Measurements from ENCODE around the gene PAFAH1B1.

Gene PAFAH1B1

DNA sequence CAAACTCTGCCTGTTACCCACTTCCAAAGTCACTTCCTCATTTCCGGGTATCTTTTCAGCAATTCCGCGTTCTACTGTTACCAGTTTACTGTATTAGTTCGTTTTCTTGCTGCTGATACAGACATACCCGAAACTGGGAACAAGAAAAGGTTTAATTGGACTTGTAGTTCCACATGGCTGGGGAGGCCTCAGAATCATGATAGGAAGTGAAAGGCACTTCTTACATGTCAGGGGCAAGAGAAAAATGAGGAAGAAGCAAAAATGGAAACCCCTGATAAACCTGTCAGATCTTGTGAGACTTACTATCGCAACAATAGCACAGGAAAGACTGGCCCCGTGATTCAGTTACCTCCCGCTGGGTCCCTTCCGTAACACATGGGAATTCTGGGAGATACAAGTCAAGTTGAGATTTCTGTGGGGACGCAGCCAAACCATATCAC, 30.9 kb downstream of the PAFAH1B1 start:
- TF ChIP-seq RAD21 (IDR thresholded peaks at IDR 0.05; ENCODE audit: low read depth) (no peak), ZBTB7A (IDR thresholded peaks at IDR 0.05; ENCODE audit: low read depth) (no peak), EGR1 (IDR thresholded peaks at IDR 0.05) (no peak), EP300 (IDR thresholded peaks at IDR 0.05; ENCODE audit: borderline replicate concordance) (no peak), YY1 (IDR thresholded peaks at IDR 0.05; ENCODE audit: low read depth) (no peak), TEAD4 (IDR thresholded peaks at IDR 0.05) (no peak), TCF12 (IDR thresholded peaks at IDR 0.05; ENCODE audit: low read depth) (no peak), CREB1 (IDR thresholded peaks at IDR 0.05; ENCODE audit: low read depth) (no peak), CEBPB (IDR thresholded peaks at IDR 0.05) (no peak), TAF1 (IDR thresholded peaks at IDR 0.05; ENCODE audit: low read depth) (no peak), NFIC (IDR thresholded peaks at IDR 0.05) (no peak), FOXM1 (IDR thresholded peaks at IDR 0.05; ENCODE audit: borderline replicate concordance, low read depth) (no peak)
- TF ChIP-seq, protein P1, sequence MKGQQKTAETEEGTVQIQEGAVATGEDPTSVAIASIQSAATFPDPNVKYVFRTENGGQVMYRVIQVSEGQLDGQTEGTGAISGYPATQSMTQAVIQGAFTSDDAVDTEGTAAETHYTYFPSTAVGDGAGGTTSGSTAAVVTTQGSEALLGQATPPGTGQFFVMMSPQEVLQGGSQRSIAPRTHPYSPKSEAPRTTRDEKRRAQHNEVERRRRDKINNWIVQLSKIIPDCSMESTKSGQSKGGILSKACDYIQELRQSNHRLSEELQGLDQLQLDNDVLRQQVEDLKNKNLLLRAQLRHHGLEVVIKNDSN (IDR thresholded peaks at IDR 0.05): no peak
- TF ChIP-seq, protein P2, sequence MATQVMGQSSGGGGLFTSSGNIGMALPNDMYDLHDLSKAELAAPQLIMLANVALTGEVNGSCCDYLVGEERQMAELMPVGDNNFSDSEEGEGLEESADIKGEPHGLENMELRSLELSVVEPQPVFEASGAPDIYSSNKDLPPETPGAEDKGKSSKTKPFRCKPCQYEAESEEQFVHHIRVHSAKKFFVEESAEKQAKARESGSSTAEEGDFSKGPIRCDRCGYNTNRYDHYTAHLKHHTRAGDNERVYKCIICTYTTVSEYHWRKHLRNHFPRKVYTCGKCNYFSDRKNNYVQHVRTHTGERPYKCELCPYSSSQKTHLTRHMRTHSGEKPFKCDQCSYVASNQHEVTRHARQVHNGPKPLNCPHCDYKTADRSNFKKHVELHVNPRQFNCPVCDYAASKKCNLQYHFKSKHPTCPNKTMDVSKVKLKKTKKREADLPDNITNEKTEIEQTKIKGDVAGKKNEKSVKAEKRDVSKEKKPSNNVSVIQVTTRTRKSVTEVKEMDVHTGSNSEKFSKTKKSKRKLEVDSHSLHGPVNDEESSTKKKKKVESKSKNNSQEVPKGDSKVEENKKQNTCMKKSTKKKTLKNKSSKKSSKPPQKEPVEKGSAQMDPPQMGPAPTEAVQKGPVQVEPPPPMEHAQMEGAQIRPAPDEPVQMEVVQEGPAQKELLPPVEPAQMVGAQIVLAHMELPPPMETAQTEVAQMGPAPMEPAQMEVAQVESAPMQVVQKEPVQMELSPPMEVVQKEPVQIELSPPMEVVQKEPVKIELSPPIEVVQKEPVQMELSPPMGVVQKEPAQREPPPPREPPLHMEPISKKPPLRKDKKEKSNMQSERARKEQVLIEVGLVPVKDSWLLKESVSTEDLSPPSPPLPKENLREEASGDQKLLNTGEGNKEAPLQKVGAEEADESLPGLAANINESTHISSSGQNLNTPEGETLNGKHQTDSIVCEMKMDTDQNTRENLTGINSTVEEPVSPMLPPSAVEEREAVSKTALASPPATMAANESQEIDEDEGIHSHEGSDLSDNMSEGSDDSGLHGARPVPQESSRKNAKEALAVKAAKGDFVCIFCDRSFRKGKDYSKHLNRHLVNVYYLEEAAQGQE (IDR thresholded peaks at IDR 0.05; ENCODE audit: low read depth): no peak
- TF ChIP-seq, protein P3, sequence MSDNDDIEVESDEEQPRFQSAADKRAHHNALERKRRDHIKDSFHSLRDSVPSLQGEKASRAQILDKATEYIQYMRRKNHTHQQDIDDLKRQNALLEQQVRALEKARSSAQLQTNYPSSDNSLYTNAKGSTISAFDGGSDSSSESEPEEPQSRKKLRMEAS (IDR thresholded peaks at IDR 0.05): no peak

DNA sequence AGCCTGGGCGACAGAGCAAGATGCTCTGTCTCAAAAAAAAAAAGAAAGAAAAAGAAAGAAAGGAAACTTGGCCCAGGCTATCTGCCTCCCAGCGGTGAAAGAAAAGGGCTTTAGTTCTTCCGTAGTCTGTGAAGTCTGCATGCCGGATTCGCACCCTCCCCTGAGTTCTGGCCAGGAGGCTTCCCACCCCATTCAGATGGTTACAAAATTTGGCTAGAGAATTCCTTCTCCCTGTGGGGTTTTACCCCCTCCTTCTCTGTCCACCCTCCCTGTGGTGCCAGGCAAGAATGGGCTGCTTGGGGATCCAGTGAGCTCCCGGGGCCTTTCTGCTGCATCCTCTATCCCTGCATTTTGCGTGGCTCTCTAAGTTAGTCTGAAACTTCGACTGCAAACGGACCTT, 37.8 kb downstream of the PAFAH1B1 start:
- no peak for TF ChIP-seq YY1 (IDR thresholded peaks at IDR 0.05; ENCODE audit: low read depth)
- TF ChIP-seq CREB1 (IDR thresholded peaks at IDR 0.05; ENCODE audit: low read depth): no peak
- TF ChIP-seq EP300 (IDR thresholded peaks at IDR 0.05; ENCODE audit: borderline replicate concordance): no peak
- TF ChIP-seq CEBPB (IDR thresholded peaks at IDR 0.05): no peak
- TF ChIP-seq EGR1 (IDR thresholded peaks at IDR 0.05): no peak
- TF ChIP-seq TCF12 (IDR thresholded peaks at IDR 0.05; ENCODE audit: low read depth): no peak
- TF ChIP-seq, protein P3 (IDR thresholded peaks at IDR 0.05): no peak
- TF ChIP-seq RAD21 (IDR thresholded peaks at IDR 0.05; ENCODE audit: low read depth): no peak
- no peak for TF ChIP-seq TEAD4 (IDR thresholded peaks at IDR 0.05)
- no peak for TF ChIP-seq FOXM1 (IDR thresholded peaks at IDR 0.05; ENCODE audit: borderline replicate concordance, low read depth)
- TF ChIP-seq NFIC (IDR thresholded peaks at IDR 0.05): no peak
- TF ChIP-seq ZBTB7A (IDR thresholded peaks at IDR 0.05; ENCODE audit: low read depth): no peak
- TF ChIP-seq, protein P1 (IDR thresholded peaks at IDR 0.05): no peak
- TF ChIP-seq, protein P2 (IDR thresholded peaks at IDR 0.05; ENCODE audit: low read depth): no peak

DNA sequence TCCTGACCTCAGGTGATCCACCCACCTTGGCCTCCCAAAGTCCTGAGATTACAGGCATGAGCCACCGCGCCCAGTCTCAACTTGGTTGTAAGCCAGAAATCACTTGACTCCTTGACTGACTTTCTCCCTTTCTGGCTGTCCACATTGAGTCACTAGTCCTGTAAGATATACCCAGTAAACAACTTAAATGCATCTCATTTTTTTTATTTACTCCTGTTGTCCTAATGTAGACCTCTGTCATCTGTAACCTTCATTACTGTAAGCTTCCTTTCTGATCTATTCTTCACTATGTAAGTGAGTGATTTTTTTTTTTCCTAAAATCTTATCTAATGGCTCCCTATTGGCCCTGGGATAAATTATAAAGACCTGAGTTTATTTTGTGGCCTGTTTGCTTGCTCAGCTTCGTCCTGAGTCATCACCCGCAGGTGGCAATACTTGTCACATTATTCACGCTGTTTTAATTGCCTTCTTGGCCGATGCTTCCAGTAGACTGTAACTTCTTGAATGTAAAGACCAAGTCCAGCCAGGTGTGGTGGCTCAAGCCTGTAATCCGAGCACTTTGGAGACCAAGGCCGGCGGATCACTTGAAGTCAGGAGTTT, 41.0 kb downstream of the PAFAH1B1 start:
- TF ChIP-seq ZBTB7A (IDR thresholded peaks at IDR 0.05; ENCODE audit: low read depth) (no peak), YY1 (IDR thresholded peaks at IDR 0.05; ENCODE audit: low read depth) (no peak), FOXM1 (IDR thresholded peaks at IDR 0.05; ENCODE audit: borderline replicate concordance, low read depth) (peak; percentile 48; the same call in 1 of the 2 replicates), CREB1 (IDR thresholded peaks at IDR 0.05; ENCODE audit: low read depth) (no peak), TCF12 (IDR thresholded peaks at IDR 0.05; ENCODE audit: low read depth) (peak; percentile 86), RAD21 (IDR thresholded peaks at IDR 0.05; ENCODE audit: low read depth) (peak; percentile 14; the same call in 1 of the 2 replicates), TEAD4 (IDR thresholded peaks at IDR 0.05) (peak; percentile 85), EGR1 (IDR thresholded peaks at IDR 0.05) (no peak), CEBPB (IDR thresholded peaks at IDR 0.05) (peak; percentile 49; the same call in 1 of the 2 replicates), NFIC (IDR thresholded peaks at IDR 0.05) (peak; percentile 76), TAF1 (IDR thresholded peaks at IDR 0.05; ENCODE audit: low read depth) (no peak), EP300 (IDR thresholded peaks at IDR 0.05; ENCODE audit: borderline replicate concordance) (peak; percentile 61; the same call in 1 of the 2 replicates)
- TF ChIP-seq, protein P1 (IDR thresholded peaks at IDR 0.05): peak; percentile 41; the same call in 1 of the 2 replicates
- TF ChIP-seq, protein P2 (IDR thresholded peaks at IDR 0.05; ENCODE audit: low read depth): no peak
- TF ChIP-seq, protein P3 (IDR thresholded peaks at IDR 0.05): peak; percentile 42; the same call in 1 of the 2 replicates

All from Ishikawa (cell line).